PFSK-1 (cell line): ENCODE data around the gene UBAP1L.

Experiments
- FOXP2 ChIP-seq: optimal IDR thresholded peaks from 2 replicates; pipeline ENCODE3; 2011; ENCODE audit warnings: borderline replicate concordance, control low read depth, inconsistent platforms; ENCODE audit not compliant: insufficient read depth; ENCODE audit errors: extremely low read length, extremely low read depth
- POLR2AphosphoS5 ChIP-seq: IDR thresholded peaks from 2 replicates; pipeline ENCODE4 v1.6.1; 2012; ENCODE audit warnings: low read depth, mild to moderate bottlenecking, control low read depth, low read length, moderate library complexity
- SIN3A ChIP-seq: IDR thresholded peaks from 2 replicates; pipeline ENCODE4 v1.6.1; 2012; ENCODE audit warnings: mild to moderate bottlenecking, low read length, moderate library complexity, borderline replicate concordance; ENCODE audit not compliant: insufficient read depth
- TAF1 ChIP-seq: IDR thresholded peaks from 2 replicates; pipeline ENCODE4 v1.6.1; 2012; ENCODE audit warnings: low read length, control low read depth, borderline replicate concordance; ENCODE audit not compliant: insufficient read depth
- TF ChIP-seq, protein P1 (sequence below), 2 experiments: IDR thresholded peaks; 2 replicates each; pipeline versions ENCODE4 v1.6.1 to v1.8.0; 2011 to 2012; ENCODE audit warnings: low read depth in 2 of 2, low read length in 2 of 2, control low read depth in 1 of 2, inconsistent platforms in 1 of 2, mild to moderate bottlenecking in 1 of 2, moderate library complexity in 1 of 2; ENCODE audit not compliant: insufficient read depth in 1 of 2

DNA sequence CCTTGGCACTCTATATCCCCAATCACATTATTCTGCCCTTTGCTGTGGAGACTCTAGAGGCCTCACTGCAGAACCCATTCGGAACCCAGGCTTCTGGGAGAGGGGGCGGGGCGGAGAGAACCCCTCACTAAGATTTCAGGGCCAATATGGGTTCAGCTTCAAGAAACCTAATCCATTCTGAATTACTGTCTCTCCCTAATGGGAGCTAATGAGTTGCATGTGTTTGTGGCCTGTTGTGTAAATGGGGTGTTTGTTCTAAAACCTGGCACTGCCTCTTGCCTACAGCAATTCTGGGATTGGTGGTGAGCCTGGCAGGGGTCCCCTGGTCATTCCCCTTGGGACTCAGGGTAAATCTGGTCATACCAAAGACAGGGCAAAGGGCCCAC, 46.6 kb downstream of the UBAP1L start:
- TF ChIP-seq SIN3A (no peak), POLR2AphosphoS5 (no peak), TAF1 (no peak), FOXP2 (no peak)
- TF ChIP-seq, protein P1, sequence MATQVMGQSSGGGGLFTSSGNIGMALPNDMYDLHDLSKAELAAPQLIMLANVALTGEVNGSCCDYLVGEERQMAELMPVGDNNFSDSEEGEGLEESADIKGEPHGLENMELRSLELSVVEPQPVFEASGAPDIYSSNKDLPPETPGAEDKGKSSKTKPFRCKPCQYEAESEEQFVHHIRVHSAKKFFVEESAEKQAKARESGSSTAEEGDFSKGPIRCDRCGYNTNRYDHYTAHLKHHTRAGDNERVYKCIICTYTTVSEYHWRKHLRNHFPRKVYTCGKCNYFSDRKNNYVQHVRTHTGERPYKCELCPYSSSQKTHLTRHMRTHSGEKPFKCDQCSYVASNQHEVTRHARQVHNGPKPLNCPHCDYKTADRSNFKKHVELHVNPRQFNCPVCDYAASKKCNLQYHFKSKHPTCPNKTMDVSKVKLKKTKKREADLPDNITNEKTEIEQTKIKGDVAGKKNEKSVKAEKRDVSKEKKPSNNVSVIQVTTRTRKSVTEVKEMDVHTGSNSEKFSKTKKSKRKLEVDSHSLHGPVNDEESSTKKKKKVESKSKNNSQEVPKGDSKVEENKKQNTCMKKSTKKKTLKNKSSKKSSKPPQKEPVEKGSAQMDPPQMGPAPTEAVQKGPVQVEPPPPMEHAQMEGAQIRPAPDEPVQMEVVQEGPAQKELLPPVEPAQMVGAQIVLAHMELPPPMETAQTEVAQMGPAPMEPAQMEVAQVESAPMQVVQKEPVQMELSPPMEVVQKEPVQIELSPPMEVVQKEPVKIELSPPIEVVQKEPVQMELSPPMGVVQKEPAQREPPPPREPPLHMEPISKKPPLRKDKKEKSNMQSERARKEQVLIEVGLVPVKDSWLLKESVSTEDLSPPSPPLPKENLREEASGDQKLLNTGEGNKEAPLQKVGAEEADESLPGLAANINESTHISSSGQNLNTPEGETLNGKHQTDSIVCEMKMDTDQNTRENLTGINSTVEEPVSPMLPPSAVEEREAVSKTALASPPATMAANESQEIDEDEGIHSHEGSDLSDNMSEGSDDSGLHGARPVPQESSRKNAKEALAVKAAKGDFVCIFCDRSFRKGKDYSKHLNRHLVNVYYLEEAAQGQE (IDR thresholded peaks at IDR 0.05; ENCODE audit: insufficient read depth in 1 of 2, low read depth in 2 of 2, low read length in 2 of 2), result no peak
